Hepatocyte (in vitro differentiated cells): ENCODE data around the gene NKIRAS1.

ENCODE experiments used
- EZH2phosphoT487 ChIP-seq: fragments of 200-600 bp; sonication (generic); IDR thresholded peaks from one replicate; pipeline ENCODE4 v1.6.1; 2018; ENCODE audit warnings: antibody characterized with exemption, mild to moderate bottlenecking, low read depth, moderate library complexity; ENCODE audit not compliant: unreplicated experiment, severe bottlenecking
- TF ChIP-seq, protein P1 (sequence below): fragments of 200-600 bp; sonication (generic); IDR thresholded peaks from 2 replicates; pipeline ENCODE4 v1.5.1; 2016; ENCODE audit warnings: antibody characterized with exemption, mild to moderate bottlenecking; ENCODE audit not compliant: poor library complexity

DNA sequence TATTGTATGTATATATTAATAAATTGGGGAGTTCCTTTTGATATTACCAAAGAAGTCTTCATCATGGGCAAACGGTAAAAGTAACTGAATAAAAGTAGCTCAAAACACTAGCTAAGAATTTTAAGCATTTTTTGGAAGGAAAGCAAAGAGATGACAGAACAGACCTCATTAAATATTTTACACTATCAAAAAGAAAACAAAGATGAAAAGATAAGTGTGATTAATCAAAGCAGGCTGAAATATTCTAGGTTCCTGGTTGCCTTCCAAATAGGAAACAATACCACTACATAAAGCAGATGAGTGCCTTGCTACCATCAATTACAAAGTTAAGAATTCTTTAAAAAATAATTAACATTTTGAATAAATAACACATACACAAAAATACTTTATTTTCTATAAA, 3.6 kb downstream of the NKIRAS1 start:
- no peak for TF ChIP-seq EZH2phosphoT487
- TF ChIP-seq, protein P1, sequence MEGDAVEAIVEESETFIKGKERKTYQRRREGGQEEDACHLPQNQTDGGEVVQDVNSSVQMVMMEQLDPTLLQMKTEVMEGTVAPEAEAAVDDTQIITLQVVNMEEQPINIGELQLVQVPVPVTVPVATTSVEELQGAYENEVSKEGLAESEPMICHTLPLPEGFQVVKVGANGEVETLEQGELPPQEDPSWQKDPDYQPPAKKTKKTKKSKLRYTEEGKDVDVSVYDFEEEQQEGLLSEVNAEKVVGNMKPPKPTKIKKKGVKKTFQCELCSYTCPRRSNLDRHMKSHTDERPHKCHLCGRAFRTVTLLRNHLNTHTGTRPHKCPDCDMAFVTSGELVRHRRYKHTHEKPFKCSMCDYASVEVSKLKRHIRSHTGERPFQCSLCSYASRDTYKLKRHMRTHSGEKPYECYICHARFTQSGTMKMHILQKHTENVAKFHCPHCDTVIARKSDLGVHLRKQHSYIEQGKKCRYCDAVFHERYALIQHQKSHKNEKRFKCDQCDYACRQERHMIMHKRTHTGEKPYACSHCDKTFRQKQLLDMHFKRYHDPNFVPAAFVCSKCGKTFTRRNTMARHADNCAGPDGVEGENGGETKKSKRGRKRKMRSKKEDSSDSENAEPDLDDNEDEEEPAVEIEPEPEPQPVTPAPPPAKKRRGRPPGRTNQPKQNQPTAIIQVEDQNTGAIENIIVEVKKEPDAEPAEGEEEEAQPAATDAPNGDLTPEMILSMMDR: no peak
